GM18498 (cell line): Measurements from ENCODE around the gene NOSIP.

Experiments used
- ATAC-seq: cut with Tn5 transposase; IDR thresholded peaks from one replicate; pipeline ENCODE4 v1.9.1; 2021; ENCODE audit warnings: mild to moderate bottlenecking, moderate library complexity; ENCODE audit not compliant: unreplicated experiment

The NOSIP gene

DNA sequence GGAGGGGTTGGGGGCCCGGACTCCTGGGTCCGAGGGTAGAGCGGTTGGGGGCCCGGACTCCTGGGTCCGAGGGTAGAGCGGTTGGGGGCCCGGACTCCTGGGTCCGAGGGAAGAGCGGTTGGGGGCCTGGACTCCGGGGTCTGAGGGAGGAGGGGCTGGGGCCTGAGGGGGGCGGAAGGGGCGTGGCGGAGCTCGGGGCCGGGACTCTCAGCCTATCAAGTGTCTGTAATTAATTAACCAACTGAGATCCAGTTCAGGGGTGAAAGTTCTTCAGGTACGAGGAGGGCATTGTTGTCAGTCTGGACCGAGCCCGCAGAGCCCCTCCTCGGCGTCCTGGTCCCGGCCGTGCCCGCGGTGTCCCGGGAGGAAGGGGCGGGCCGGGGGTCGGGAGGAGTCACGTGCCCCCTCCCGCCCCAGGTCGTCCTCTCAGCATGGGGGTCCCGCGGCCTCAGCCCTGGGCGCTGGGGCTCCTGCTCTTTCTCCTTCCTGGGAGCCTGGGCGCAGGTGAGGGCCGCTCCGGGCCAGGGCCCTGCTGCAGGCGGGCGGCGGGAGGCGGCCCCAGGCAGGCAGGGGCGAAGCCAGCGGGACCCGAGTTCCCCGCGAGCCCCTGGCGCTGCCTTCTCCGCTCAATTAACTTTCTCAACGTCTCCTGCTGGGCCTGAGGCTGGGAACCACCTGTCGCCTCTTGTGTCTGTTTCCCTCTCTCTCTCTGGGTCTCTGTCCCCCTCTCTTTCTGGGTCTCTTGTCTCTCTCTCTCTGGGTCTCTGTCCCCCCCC is 67.2 kb downstream of the NOSIP start:
- no peak for ATAC-seq

DNA sequence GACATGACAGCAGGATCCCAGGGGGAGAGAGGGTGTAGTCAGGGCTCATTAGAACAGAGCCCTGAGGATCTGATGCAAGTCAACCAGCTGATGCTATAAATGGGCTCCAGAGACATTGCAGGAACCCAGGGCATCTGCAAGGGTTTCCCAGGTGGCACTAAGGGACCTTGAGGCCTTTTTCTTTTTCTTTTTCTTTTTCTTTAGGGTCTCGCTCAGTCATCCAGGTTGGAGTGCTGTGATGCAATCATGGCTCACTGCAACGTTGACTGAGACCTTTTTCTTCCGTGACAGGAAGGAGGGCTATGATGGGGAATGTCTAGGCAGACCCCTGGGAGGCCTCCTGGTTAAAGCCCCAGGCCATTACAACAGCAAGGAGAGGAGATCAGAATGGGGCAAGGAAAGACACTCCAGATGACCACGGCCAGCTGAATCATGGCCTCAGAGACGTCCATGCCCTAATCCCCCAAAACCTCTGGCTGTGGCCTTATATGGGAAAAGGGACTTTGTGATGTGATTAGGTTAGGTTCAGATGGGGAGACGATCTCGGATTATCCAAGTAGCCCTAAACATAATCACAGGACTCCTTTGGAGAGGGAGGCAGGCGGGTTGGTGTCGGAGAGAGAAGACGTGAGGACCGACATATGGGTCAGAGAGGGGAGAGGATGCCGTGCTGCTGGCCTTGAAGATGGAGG is 72.4 kb downstream of the NOSIP start:
- ATAC-seq = no peak

DNA sequence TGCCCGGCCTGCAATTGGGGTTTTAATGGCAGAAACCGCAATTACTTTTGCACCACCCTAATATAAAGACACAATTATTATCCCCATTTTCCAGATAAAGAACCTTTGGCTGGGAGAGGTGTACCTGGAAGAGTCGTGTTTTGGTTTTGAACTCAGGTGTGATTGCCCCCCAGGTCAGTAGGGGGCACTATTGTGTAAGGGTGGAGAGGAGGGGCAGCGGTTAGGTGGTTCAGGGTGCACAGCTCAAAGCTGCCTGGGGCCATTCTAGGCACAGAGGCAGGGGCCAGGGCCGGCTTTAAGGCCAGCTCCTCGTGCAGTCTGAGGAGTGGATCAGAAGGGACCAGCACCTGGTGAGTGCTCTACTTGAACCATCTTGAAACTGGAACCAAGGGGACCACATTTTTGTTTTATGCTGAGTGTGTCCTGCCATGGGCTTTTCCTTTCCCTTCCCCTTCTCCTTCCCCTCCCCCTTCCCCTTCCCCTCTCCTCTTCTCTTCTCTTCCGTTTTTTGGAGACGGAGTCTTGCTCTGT is 73.7 kb downstream of the NOSIP start:
- ATAC-seq = no peak
